T-helper 22 cell (primary cell): Measurements from ENCODE around the gene SAFB2.

Experiments used
- DNase-seq: peaks from one replicate; pipeline ENCODE4 v3.0.0-alpha.2; 2020; ENCODE audit warnings: low read depth

The SAFB2 gene

GRCh38 chr19:5541456-5541855 is 81.1 kb downstream of the SAFB2 start:
- DNase-seq = no peak

- no peak for DNase-seq
Observed at GRCh38 chr19:5540208-5540607, 82.4 kb downstream of the SAFB2 start.

GRCh38 chr19:5537870-5538269 is 84.7 kb downstream of the SAFB2 start:
- no peak for DNase-seq
